ENCODE results near the gene UBE2H.

DNA sequence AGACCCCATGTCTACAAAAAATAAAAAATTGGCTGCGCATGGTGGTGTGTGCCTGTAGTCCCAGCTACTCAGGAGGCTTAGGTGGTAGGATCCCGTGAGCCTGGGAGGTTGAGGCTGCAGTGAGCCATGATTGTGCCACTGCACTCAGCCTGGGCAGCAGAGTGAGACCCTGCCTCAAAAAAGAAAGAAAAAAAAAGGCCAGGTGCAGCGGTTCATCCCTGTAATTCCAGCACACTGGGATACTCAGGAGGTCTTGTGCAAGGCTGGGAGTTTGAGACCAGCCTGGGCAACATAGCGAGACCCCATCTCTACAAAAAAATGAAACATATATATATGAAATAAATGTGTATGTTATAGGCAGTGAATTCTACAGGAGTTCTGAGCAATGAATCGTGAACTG is 44.5 kb upstream of the UBE2H start:
- TF ChIP-seq SUZ12 (IDR thresholded peaks at IDR 0.05; ENCODE audit: extremely low read depth, insufficient read depth, insufficient read length) = no peak
- no peak for TF ChIP-seq YY1 (IDR thresholded peaks at IDR 0.05; ENCODE audit: insufficient read depth, insufficient read length)

Measured in NT2/D1 (cell line).